GM23248 (cell line): ENCODE data around the gene VSTM2A. TPM values are rescaled to one million over a fixed set of nuclear protein-coding genes. Genes with fewer than 3 reads are reported as not detected.

Experiments
- DNase-seq: peaks from one replicate; pipeline ENCODE4 v3.0.0-alpha.2; 2015
- H2AFZ ChIP-seq: fragments of 200-600 bp; sonication (generic); 2 replicates; pipeline ENCODE4 v1.6.1; 2016; ENCODE audit warnings: antibody characterized with exemption
- H3F3A ChIP-seq: fragments of 200-600 bp; sonication (generic); 2 replicates; pipeline ENCODE4 v1.6.1; 2016; ENCODE audit warnings: mild to moderate bottlenecking, antibody characterized with exemption, mixed run types; ENCODE audit not compliant: insufficient read depth
- H3K27ac ChIP-seq: fragments of 200-600 bp; sonication (generic); 2 replicates; pipeline ENCODE4 v1.5.1; 2016; ENCODE audit warnings: mild to moderate bottlenecking
- H3K27me3 ChIP-seq: fragments of 200-600 bp; sonication (generic); replicated peaks from 2 replicates; pipeline ENCODE4 v1.6.1; 2016; ENCODE audit warnings: mild to moderate bottlenecking; ENCODE audit not compliant: insufficient read depth
- H3K36me3 ChIP-seq: fragments of 200-600 bp; sonication (generic); 2 replicates; pipeline ENCODE4 v1.6.1; 2016; ENCODE audit warnings: low read depth, mild to moderate bottlenecking
- H3K4me1 ChIP-seq: fragments of 200-600 bp; sonication (generic); 2 replicates; pipeline ENCODE4 v1.6.1; 2016; ENCODE audit warnings: mild to moderate bottlenecking; ENCODE audit not compliant: insufficient read depth
- H3K4me2 ChIP-seq: fragments of 200-600 bp; sonication (generic); one replicate; pipeline ENCODE4 v1.6.1; 2016; ENCODE audit warnings: mild to moderate bottlenecking; ENCODE audit not compliant: unreplicated experiment
- H3K4me3 ChIP-seq: fragments of 200-600 bp; sonication (generic); 2 replicates; pipeline ENCODE4 v1.5.1; 2016; ENCODE audit warnings: mild to moderate bottlenecking
- H3K79me2 ChIP-seq: fragments of 200-600 bp; sonication (generic); 2 replicates; pipeline ENCODE4 v1.6.1; 2016; ENCODE audit warnings: mild to moderate bottlenecking; ENCODE audit not compliant: insufficient read depth
- H3K9ac ChIP-seq: fragments of 200-600 bp; sonication (generic); 2 replicates; pipeline ENCODE4 v1.6.1; 2016; ENCODE audit warnings: mild to moderate bottlenecking
- H3K9me2 ChIP-seq: fragments of 200-600 bp; sonication (generic); 2 replicates; pipeline ENCODE4 v1.6.1; 2016; ENCODE audit warnings: mixed run types, mild to moderate bottlenecking, moderate library complexity; ENCODE audit not compliant: insufficient read depth
- H3K9me3 ChIP-seq: fragments of 200-600 bp; sonication (generic); one replicate; pipeline ENCODE4 v1.6.1; 2017; ENCODE audit warnings: low read depth
- H4K20me1 ChIP-seq: fragments of 200-600 bp; sonication (generic); 2 replicates; pipeline ENCODE4 v1.6.0; 2016; ENCODE audit not compliant: insufficient read depth
- EZH2 ChIP-seq: fragments of 200-600 bp; sonication (generic); IDR thresholded peaks from 2 replicates; pipeline ENCODE4 v1.6.1; 2018; ENCODE audit warnings: antibody characterized with exemption, mild to moderate bottlenecking; ENCODE audit not compliant: insufficient read depth, poor library complexity, severe bottlenecking
- EZH2phosphoT487 ChIP-seq: fragments of 200-600 bp; sonication (generic); IDR thresholded peaks from 2 replicates; pipeline ENCODE4 v1.6.1; 2018; ENCODE audit warnings: antibody characterized with exemption, moderate library complexity, mild to moderate bottlenecking, low read depth; ENCODE audit not compliant: insufficient read depth
- WGBS, 2 experiments: methylation state at CpG; one replicate each; pipeline ENCODE4 v1.1.6; 2015 to 2017; ENCODE audit warnings: low lambda C conversion rate in 2 of 2, low coverage in 1 of 2; ENCODE audit errors: missing lambda C conversion rate in 2 of 2; 5-methylcytosine and 5-hydroxymethylcytosine counted together
- in situ Hi-C: fragments of 300-500 bp; cut with MboI; formaldehyde crosslinking; loops from 2 replicates; pipeline ENCODE4 v1.15.0; 2020
- polyA plus RNA-seq: library from polyadenylated mRNA; unstranded; fragments of >200 nt; fragmentation: Nextera tagmentation; extraction: Ambion mirVana; gene quantifications from 2 replicates; pipeline ENCODE4 v1.2.1, GENCODE V29; 2016
- total RNA-seq: library from RNA; depleted of rRNA; stranded (reverse); fragments of >200 nt; shearing (Covaris generic); gene quantifications from 2 replicates; pipeline ENCODE4 v1.2.3, GENCODE V29; 2014

Gene VSTM2A
- total and polyA plus RNA-seq, 2 experiments from 2014 or later = not detected

GRCh38 chr7:54543051-54543488 lies 895 bp downstream of the VSTM2A start:
- no peaks in the 10 kb centered on the region for H3F3A ChIP-seq
- in situ Hi-C loops = no loop called here
- TF ChIP-seq EZH2phosphoT487 = no peak
- TF ChIP-seq EZH2 = no peak
- H3K4me3 ChIP-seq = no peak overlapping the region
- H4K20me1 ChIP-seq = no peaks in the 10 kb centered on the region
- no peak overlapping the region for H3K9ac ChIP-seq
- no peaks in the 10 kb centered on the region for H3K4me1 ChIP-seq
- H3K4me2 ChIP-seq = no peak overlapping the region
- no peak overlapping the region for H2AFZ ChIP-seq
- no peak overlapping the region for H3K27ac ChIP-seq
- peaks cover 46% of the 10 kb centered on the region for H3K27me3 ChIP-seq
- peak; percentile 42 for DNase-seq
- no peaks in the 10 kb centered on the region for H3K9me3 ChIP-seq
- no peaks in the 10 kb centered on the region for H3K9me2 ChIP-seq
- 3 to 4% methylated on average over 7 of the region's 7 CpGs for whole genome bisulfite sequencing, 2 experiments
- H3K79me2 ChIP-seq = no peaks in the 10 kb centered on the region
- H3K36me3 ChIP-seq = no peaks in the 10 kb centered on the region

DNA sequence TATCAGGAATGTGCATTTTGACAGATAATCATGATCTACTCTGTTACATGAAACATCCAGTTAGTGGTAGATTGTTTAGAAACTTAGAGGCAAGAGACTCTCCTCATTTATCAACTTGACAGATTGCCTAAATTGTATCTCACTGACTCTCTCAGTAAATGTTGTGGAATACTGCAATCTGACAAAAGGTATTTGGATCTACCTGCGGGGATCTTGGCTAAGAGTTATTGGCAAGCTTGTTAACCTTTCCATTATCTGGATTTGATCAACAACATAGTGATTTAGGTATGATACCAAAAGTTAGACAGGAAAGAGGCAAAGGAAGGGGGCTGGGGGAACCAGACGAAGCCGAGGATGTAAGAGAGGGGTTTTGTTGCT lies 2.0 kb downstream of the VSTM2A start:
- Histone ChIP-seq H2AFZ (no peak overlapping the region), H3K36me3 (no peaks in the 10 kb centered on the region), H3K9me3 (no peaks in the 10 kb centered on the region), H3K27me3 (peaks cover 46% of the 10 kb centered on the region), H3K79me2 (no peaks in the 10 kb centered on the region), H3K9ac (no peak overlapping the region), H3K9me2 (no peaks in the 10 kb centered on the region), H3K4me2 (no peak overlapping the region), H3K4me3 (no peak overlapping the region), H4K20me1 (no peaks in the 10 kb centered on the region), H3K27ac (no peak overlapping the region), H3F3A (no peaks in the 10 kb centered on the region), H3K4me1 (no peaks in the 10 kb centered on the region)
- in situ Hi-C loops = no loop called here
- no peak for DNase-seq
- TF ChIP-seq EZH2phosphoT487 (no peak), EZH2 (no peak)
- 0 to 2% methylated on average over 3 of the region's 3 CpGs for WGBS, 2 experiments

DNA sequence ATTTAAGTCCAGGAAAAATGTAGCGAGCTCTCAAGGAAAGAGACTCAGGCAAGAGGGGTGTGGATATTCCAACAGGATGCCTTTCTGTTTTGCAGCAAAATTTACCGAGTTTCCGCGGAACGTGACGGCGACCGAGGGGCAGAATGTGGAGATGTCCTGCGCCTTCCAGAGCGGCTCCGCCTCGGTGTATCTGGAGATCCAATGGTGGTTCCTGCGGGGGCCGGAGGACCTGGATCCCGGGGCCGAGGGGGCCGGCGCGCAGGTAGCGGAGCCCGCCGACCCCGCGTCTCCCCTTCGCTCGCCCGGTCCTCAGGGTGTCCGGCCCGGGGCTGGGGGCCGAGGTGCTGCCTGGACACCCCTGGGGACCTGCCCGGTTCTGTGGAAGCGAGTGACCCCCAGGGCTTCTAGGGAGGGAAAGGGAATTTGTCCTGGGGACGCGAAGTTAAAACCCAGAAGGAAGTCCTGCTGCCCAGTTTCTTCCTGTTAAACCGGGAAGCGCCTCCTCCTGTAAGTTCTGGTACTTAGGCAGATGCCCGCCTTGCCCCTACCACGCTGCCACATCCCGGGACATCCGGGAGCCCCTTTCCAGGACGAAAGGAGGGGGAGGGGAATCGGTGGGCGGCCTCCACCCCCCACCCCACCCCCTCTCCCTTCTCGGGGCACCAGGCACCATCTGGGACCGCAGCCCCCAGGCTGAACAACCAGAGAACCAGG lies 2.5 kb downstream of the VSTM2A start:
- H3K4me1 ChIP-seq = no peaks in the 10 kb centered on the region
- in situ Hi-C loops = no loop called here
- H3K9me2 ChIP-seq = no peaks in the 10 kb centered on the region
- no peak overlapping the region for H3K9ac ChIP-seq
- H3K9me3 ChIP-seq = no peaks in the 10 kb centered on the region
- H3F3A ChIP-seq = no peaks in the 10 kb centered on the region
- no peak overlapping the region for H2AFZ ChIP-seq
- WGBS, 2 experiments = 2 to 3% methylated on average over 31 to 42 of the region's 45 CpGs
- no peaks in the 10 kb centered on the region for H3K79me2 ChIP-seq
- H3K4me2 ChIP-seq = no peak overlapping the region
- no peak overlapping the region for H3K27ac ChIP-seq
- no peaks in the 10 kb centered on the region for H3K36me3 ChIP-seq
- no peak overlapping the region for H3K4me3 ChIP-seq
- no peak for DNase-seq
- no peaks in the 10 kb centered on the region for H4K20me1 ChIP-seq
- TF ChIP-seq EZH2phosphoT487 = no peak
- no peak for TF ChIP-seq EZH2
- H3K27me3 ChIP-seq = peaks cover 46% of the 10 kb centered on the region

GRCh38 chr7:54545241-54545563 lies 3.0 kb downstream of the VSTM2A start:
- TF ChIP-seq EZH2phosphoT487 (no peak), EZH2 (no peak)

More at GRCh38 chr7:54545241-54545563, 3.0 kb downstream of the VSTM2A start:
- in situ Hi-C loops = no loop called here
- no peaks in the 10 kb centered on the region for H3F3A ChIP-seq
- no peaks in the 10 kb centered on the region for H3K9me2 ChIP-seq
- WGBS, 2 experiments = 3 to 43% methylated on average over 4 to 5 of the region's 5 CpGs
- no peak for DNase-seq
- H3K79me2 ChIP-seq = no peaks in the 10 kb centered on the region
- H3K27ac ChIP-seq = no peak overlapping the region
- H3K4me3 ChIP-seq = no peak overlapping the region
- H3K9me3 ChIP-seq = no peaks in the 10 kb centered on the region
- H4K20me1 ChIP-seq = no peaks in the 10 kb centered on the region
- no peak overlapping the region for H3K4me2 ChIP-seq
- no peak overlapping the region for H3K9ac ChIP-seq
- no peaks in the 10 kb centered on the region for H3K4me1 ChIP-seq
- peaks cover 46% of the 10 kb centered on the region for H3K27me3 ChIP-seq
- H3K36me3 ChIP-seq = no peaks in the 10 kb centered on the region
- H2AFZ ChIP-seq = no peak overlapping the region
